ENCODE measurements around the gene DTNB. TPM values are rescaled to one million over a fixed set of nuclear protein-coding genes. Genes with fewer than 3 reads are reported as not detected.

The DTNB gene
- total RNA-seq, 1 donor from 2014 or later, result 2.9 TPM

- no peak for DNase-seq (ENCODE audit: low read depth)
These were observed 202.6 kb downstream of the DTNB start for GRCh38 chr2:25470806-25471205.

GRCh38 chr2:25467743-25468142, 205.6 kb downstream of the DTNB start:
- DNase-seq (ENCODE audit: low read depth), result no peak

- no peak for DNase-seq (ENCODE audit: low read depth)
These were observed 211.4 kb downstream of the DTNB start for GRCh38 chr2:25462021-25462420.

- DNase-seq (ENCODE audit: low read depth), result peak; percentile 45
These were observed 213.0 kb downstream of the DTNB start for GRCh38 chr2:25460261-25460905.

- no peak for DNase-seq (ENCODE audit: low read depth)
These were observed 218.4 kb downstream of the DTNB start for GRCh38 chr2:25454824-25455611.

GRCh38 chr2:25453199-25453905, 220.0 kb downstream of the DTNB start:
- DNase-seq (ENCODE audit: low read depth), result no peak

- no peak for DNase-seq (ENCODE audit: low read depth)
These were observed 224.6 kb downstream of the DTNB start for GRCh38 chr2:25448808-25449207.

GRCh38 chr2:25447018-25447417, 226.4 kb downstream of the DTNB start:
- DNase-seq (ENCODE audit: low read depth), result no peak

GRCh38 chr2:25446122-25446521, 227.3 kb downstream of the DTNB start:
- DNase-seq (ENCODE audit: low read depth), result no peak

GRCh38 chr2:25445464-25445863, 227.9 kb downstream of the DTNB start:
- no peak for DNase-seq (ENCODE audit: low read depth)

GRCh38 chr2:25444608-25445270, 228.6 kb downstream of the DTNB start:
- DNase-seq (ENCODE audit: low read depth), result no peak

GRCh38 chr2:25443766-25444165, 229.6 kb downstream of the DTNB start:
- DNase-seq (ENCODE audit: low read depth), result no peak

GRCh38 chr2:25441353-25441752, 232.0 kb downstream of the DTNB start:
- no peak for DNase-seq (ENCODE audit: low read depth)

GRCh38 chr2:25438793-25439192, 234.6 kb downstream of the DTNB start:
- DNase-seq (ENCODE audit: low read depth), result no peak

- no peak for DNase-seq (ENCODE audit: low read depth)
These were observed 235.3 kb downstream of the DTNB start for GRCh38 chr2:25437881-25438662.

GRCh38 chr2:25435421-25435820, 238.0 kb downstream of the DTNB start:
- DNase-seq (ENCODE audit: low read depth), result no peak

- DNase-seq (ENCODE audit: low read depth), result peak; percentile 90
These were observed 241.8 kb downstream of the DTNB start for GRCh38 chr2:25431604-25432003.

- no peak for DNase-seq (ENCODE audit: low read depth)
These were observed 242.8 kb downstream of the DTNB start for GRCh38 chr2:25430556-25430955.

GRCh38 chr2:25426326-25426725, 247.1 kb downstream of the DTNB start:
- no peak for DNase-seq (ENCODE audit: low read depth)

GRCh38 chr2:25424426-25425028, 248.8 kb downstream of the DTNB start:
- DNase-seq (ENCODE audit: low read depth), result no peak
